ENCODE measurements around the gene TMEM244. TPM values are rescaled to one million over a fixed set of nuclear protein-coding genes. Genes with fewer than 3 reads are reported as not detected.

The TMEM244 gene
- total RNA-seq, result not detected

- no peak within 1 kb of the TSS for H3K4me3 ChIP-seq
- DNase-seq, result no peak
These were observed at the start of gene TMEM244 for GRCh38 chr6:129860908-129861665. TSS of gene TMEM244 (minus strand) at chr6:129861315. CDS start at chr6:129861188, 127 bp downstream.

GRCh38 chr6:129908858-129909257, 47.7 kb upstream of the TMEM244 start:
- Histone ChIP-seq H3K4me3 (no peak overlapping the region), H3K27me3 (no peaks in the 10 kb centered on the region), H3K9me3 (no peaks in the 10 kb centered on the region), H3K36me3 (no peaks in the 10 kb centered on the region), H3K27ac (no peak overlapping the region), H3K4me1 (no peaks in the 10 kb centered on the region)
- intact Hi-C loops (cut with DNase I; ENCODE audit: low total_unique reads), result no loop called here
- no peak for DNase-seq
- TF ChIP-seq CTCF (IDR thresholded peaks at IDR 0.05), result no peak
- TF ChIP-seq POLR2A (IDR thresholded peaks at IDR 0.05), result no peak

More at GRCh38 chr6:129860908-129861665, at the start of gene TMEM244:
- Histone ChIP-seq H3K4me1 (no peaks in the 10 kb centered on the region), H3K27me3 (no peaks in the 10 kb centered on the region), H3K27ac (peak within 1 kb of the TSS in 1 of 2 donors; percentile 19), H3K36me3 (no peaks in the 10 kb centered on the region), H3K9me3 (no peaks in the 10 kb centered on the region)
- no peak for TF ChIP-seq CTCF (IDR thresholded peaks at IDR 0.05)
- TF ChIP-seq POLR2A (IDR thresholded peaks at IDR 0.05), result no peak
- intact Hi-C loops (cut with DNase I; ENCODE audit: low total_unique reads), result no loop called here

- TF ChIP-seq POLR2A (IDR thresholded peaks at IDR 0.05), result no peak
- no peak for TF ChIP-seq CTCF (IDR thresholded peaks at IDR 0.05)
- Histone ChIP-seq H3K4me3 (no peak overlapping the region), H3K4me1 (no peaks in the 10 kb centered on the region), H3K27me3 (no peaks in the 10 kb centered on the region), H3K27ac (no peak overlapping the region), H3K36me3 (no peaks in the 10 kb centered on the region), H3K9me3 (no peaks in the 10 kb centered on the region)
- no peak for DNase-seq
- intact Hi-C loops (cut with DNase I; ENCODE audit: low total_unique reads), result no loop called here
These were observed 47.2 kb upstream of the TMEM244 start for GRCh38 chr6:129908356-129908755.

- no peak for DNase-seq
- intact Hi-C loops (cut with DNase I; ENCODE audit: low total_unique reads), result no loop called here
These were observed 45.5 kb upstream of the TMEM244 start for GRCh38 chr6:129906515-129907077.

More at GRCh38 chr6:129906515-129907077, 45.5 kb upstream of the TMEM244 start:
- H3K4me3 ChIP-seq, result no peak overlapping the region
- TF ChIP-seq POLR2A (IDR thresholded peaks at IDR 0.05) (no peak), CTCF (IDR thresholded peaks at IDR 0.05) (no peak)
- no peaks in the 10 kb centered on the region for H3K27me3 ChIP-seq
- no peaks in the 10 kb centered on the region for H3K9me3 ChIP-seq
- H3K27ac ChIP-seq, result no peak overlapping the region
- H3K36me3 ChIP-seq, result no peaks in the 10 kb centered on the region
- no peaks in the 10 kb centered on the region for H3K4me1 ChIP-seq
